Nephron (organoid): ENCODE measurements around the gene SEC23IP.

Experiments
- H3K27ac Mint-ChIP-seq, 3 experiments: 2 replicates each; pipeline ENCODE4 v1.8.0; 2020; ENCODE audit warnings: mixed read lengths in 3 of 3, mild to moderate bottlenecking in 2 of 3, moderate library complexity in 1 of 3
- H3K27me3 Mint-ChIP-seq: 2 replicates; pipeline ENCODE4 v1.8.0; 2021; ENCODE audit warnings: low read depth, mild to moderate bottlenecking, moderate library complexity, mixed read lengths
- H3K36me3 Mint-ChIP-seq: 2 replicates; pipeline ENCODE4 v1.8.0; 2020; ENCODE audit warnings: low read depth, mixed read lengths
- H3K4me1 Mint-ChIP-seq: 2 replicates; pipeline ENCODE4 v1.8.0; 2020; ENCODE audit warnings: mixed read lengths
- H3K4me3 Mint-ChIP-seq, 3 experiments: 2 replicates each; pipeline ENCODE4 v1.8.0; 2020; ENCODE audit warnings: mild to moderate bottlenecking in 3 of 3, mixed read lengths in 3 of 3, moderate library complexity in 2 of 3
- H3K9me3 Mint-ChIP-seq: 2 replicates; pipeline ENCODE4 v1.8.0; 2020; ENCODE audit warnings: mixed read lengths
- CTCF ChIP-seq, 3 experiments: fragments of 200-600 bp; sonication (generic); IDR thresholded peaks; one replicate each; pipeline ENCODE4 v1.5.0; 2021; ENCODE audit warnings: antibody characterized with exemption in 3 of 3; ENCODE audit not compliant: unreplicated experiment in 3 of 3

Gene SEC23IP

GRCh38 chr10:119981826-119982225, 89.3 kb downstream of the SEC23IP start:
- H3K36me3 Mint-ChIP-seq = no peaks in the 10 kb centered on the region
- no peak overlapping the region for H3K27ac Mint-ChIP-seq
- H3K4me1 Mint-ChIP-seq = no peaks in the 10 kb centered on the region
- TF ChIP-seq CTCF (IDR thresholded peaks at IDR 0.05; ENCODE audit: unreplicated experiment in 3 of 3) = no peak
- no peak overlapping the region for H3K4me3 Mint-ChIP-seq
- H3K9me3 Mint-ChIP-seq = peaks cover 7% of the 10 kb centered on the region
- H3K27me3 Mint-ChIP-seq = no peaks in the 10 kb centered on the region

- Mint-ChIP-seq H3K36me3 (no peaks in the 10 kb centered on the region), H3K27me3 (peaks cover 6% of the 10 kb centered on the region), H3K4me1 (no peaks in the 10 kb centered on the region), H3K4me3 (no peak overlapping the region), H3K27ac (no peak overlapping the region), H3K9me3 (peaks cover 7% of the 10 kb centered on the region)
- TF ChIP-seq CTCF (IDR thresholded peaks at IDR 0.05; ENCODE audit: unreplicated experiment in 3 of 3) = no peak
These were observed 95.8 kb downstream of the SEC23IP start for GRCh38 chr10:119988333-119988732.

- no peak overlapping the region for H3K4me3 Mint-ChIP-seq
- H3K27me3 Mint-ChIP-seq = peaks cover 6% of the 10 kb centered on the region
- H3K9me3 Mint-ChIP-seq = peaks cover 6% of the 10 kb centered on the region
- H3K36me3 Mint-ChIP-seq = no peaks in the 10 kb centered on the region
- TF ChIP-seq CTCF (IDR thresholded peaks at IDR 0.05; ENCODE audit: unreplicated experiment in 3 of 3) = no peak
- H3K27ac Mint-ChIP-seq = no peak overlapping the region
- H3K4me1 Mint-ChIP-seq = no peaks in the 10 kb centered on the region
These were observed 97.4 kb downstream of the SEC23IP start for GRCh38 chr10:119989966-119990365.

- Mint-ChIP-seq H3K4me3 (no peak overlapping the region), H3K27ac (no peak overlapping the region), H3K36me3 (no peaks in the 10 kb centered on the region), H3K9me3 (peaks cover 10% of the 10 kb centered on the region), H3K27me3 (peaks cover 6% of the 10 kb centered on the region), H3K4me1 (no peaks in the 10 kb centered on the region)
- no peak for TF ChIP-seq CTCF (IDR thresholded peaks at IDR 0.05; ENCODE audit: unreplicated experiment in 3 of 3)
These were observed 98.5 kb downstream of the SEC23IP start for GRCh38 chr10:119991066-119991465.

GRCh38 chr10:119991816-119992215, 99.3 kb downstream of the SEC23IP start:
- no peak overlapping the region for H3K27ac Mint-ChIP-seq
- peaks cover 16% of the 10 kb centered on the region for H3K9me3 Mint-ChIP-seq
- H3K4me3 Mint-ChIP-seq = no peak overlapping the region
- TF ChIP-seq CTCF (IDR thresholded peaks at IDR 0.05; ENCODE audit: unreplicated experiment in 3 of 3) = no peak
- no peaks in the 10 kb centered on the region for H3K36me3 Mint-ChIP-seq
- peaks cover 6% of the 10 kb centered on the region for H3K27me3 Mint-ChIP-seq
- no peaks in the 10 kb centered on the region for H3K4me1 Mint-ChIP-seq
